SH-SY5Y (cell line): Measurements from ENCODE around the gene CDC23.

Experiments used
- GATA2 ChIP-seq: IDR thresholded peaks from 2 replicates; pipeline ENCODE4 v1.6.1; 2011; ENCODE audit warnings: mild to moderate bottlenecking, low read depth, low read length
- GATA3 ChIP-seq: IDR thresholded peaks from 2 replicates; pipeline ENCODE4 v1.6.1; 2011; ENCODE audit warnings: low read depth, mild to moderate bottlenecking, low read length, moderate library complexity

Gene CDC23

DNA sequence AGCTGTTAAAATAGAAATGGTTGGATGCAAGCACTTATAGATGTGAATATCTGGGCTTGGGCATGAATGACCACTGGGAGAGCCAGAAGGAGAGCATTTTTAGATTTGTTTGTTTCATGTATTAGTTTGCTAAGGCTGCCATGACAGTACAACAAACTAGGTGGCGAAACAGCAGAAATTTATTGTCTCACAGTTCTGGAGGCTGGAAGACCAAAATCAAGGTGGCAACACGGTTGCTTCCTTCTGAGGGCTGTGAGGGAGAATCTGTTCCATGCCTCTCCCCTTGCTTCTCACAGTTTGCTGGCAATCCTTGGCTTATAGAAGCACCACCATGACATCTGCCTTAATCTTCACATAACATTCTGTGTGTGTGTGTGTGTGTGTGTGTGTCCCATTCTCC is 20.2 kb upstream of the CDC23 start:
- no peak for TF ChIP-seq GATA2

- no peak for TF ChIP-seq GATA2
These were observed 18.0 kb upstream of the CDC23 start for GRCh38 chr5:138230981-138231589.

GRCh38 chr5:138230261-138230660 is 17.1 kb upstream of the CDC23 start:
- TF ChIP-seq GATA2 (peak; percentile 77), GATA3 (no peak)

DNA sequence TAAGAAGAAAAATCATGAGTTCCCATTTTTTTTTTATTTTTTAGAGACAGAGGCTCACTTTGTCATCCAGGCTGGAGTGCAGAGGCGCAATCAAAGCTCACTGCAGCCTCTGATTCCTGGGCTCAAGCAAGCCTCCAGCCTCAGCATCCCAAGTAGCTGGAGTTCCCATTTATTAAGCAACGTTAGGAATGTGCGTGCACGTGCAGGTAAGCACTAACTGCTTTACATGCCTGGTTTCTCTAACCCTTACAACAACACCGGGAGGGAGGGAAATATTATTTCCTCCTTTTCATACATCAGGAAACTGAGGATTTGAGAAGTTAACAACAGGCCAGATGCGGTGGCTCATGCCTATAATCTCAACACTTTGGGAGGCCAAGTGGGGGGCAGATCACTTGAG is 16.3 kb upstream of the CDC23 start:
- TF ChIP-seq GATA2: no peak
- TF ChIP-seq GATA3: no peak

- TF ChIP-seq GATA2 (no peak), GATA3 (no peak)
These were observed 13.8 kb upstream of the CDC23 start for GRCh38 chr5:138226910-138227309.

- TF ChIP-seq GATA2 (no peak), GATA3 (no peak)
These were observed 11.6 kb upstream of the CDC23 start for GRCh38 chr5:138224712-138225111.

GRCh38 chr5:138223532-138223931 is 10.4 kb upstream of the CDC23 start:
- no peak for TF ChIP-seq GATA2
- no peak for TF ChIP-seq GATA3

DNA sequence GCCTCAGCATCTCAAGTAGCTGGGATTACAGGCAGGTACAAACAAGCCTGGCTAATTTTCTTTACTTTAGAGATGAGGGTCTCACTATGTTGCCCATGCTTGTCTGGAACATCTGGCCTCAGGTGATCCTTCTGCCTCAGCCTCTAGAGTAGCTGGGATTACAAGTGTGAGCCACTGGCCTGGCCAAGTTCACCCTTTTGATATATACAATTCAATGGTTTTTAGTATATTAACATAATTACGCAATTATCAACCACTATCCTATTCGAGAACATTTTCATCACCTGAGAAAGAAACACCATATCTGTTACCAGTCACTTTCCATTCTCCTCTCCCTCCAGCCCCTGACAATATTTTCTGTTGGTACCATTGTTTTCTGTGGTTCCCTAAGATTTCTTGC is 3.7 kb upstream of the CDC23 start:
- TF ChIP-seq GATA3 (no peak), GATA2 (no peak)

DNA sequence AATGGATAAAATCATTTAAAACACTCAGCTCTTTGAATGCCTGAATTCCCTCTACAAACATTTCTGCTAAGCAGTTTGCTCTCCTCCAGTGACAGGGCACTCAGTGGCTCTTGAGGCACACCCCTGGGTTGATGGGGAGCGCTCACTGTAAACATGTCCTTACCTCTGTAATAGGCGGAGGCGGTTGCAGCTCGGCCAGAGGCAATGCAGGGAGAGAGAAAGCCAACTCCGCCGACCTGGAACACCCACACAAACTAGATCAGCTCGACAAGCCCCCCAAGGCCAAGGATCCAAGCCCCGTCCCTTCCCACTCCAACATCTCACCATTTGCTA is 329 bp downstream of the CDC23 start:
- TF ChIP-seq GATA2: no peak
- no peak for TF ChIP-seq GATA3

GRCh38 chr5:138210985-138211384 is 2.1 kb downstream of the CDC23 start:
- TF ChIP-seq GATA2 (no peak), GATA3 (no peak)

- no peak for TF ChIP-seq GATA2
- TF ChIP-seq GATA3: no peak
These were observed 20.3 kb downstream of the CDC23 start for GRCh38 chr5:138192826-138193225.

DNA sequence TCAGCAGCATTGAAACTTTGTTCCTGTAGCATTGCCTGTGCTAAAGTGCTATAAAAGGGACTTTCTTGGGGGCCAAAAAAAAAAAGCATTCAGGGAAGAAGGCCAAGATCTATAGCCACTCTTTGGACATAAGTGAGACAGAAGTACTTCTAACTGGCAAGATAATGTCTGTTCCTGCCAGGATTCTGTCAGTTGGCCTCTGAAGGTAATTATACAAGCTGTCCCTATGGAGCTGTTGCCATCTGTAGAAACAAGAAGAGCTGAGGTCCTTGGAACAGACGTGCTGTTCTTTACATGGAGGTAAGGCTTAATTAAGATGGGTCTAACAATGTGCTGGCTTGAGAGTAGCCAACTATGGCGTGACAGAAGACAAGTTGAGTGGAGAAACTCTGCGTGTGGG is 24.5 kb downstream of the CDC23 start:
- TF ChIP-seq GATA3: no peak
- no peak for TF ChIP-seq GATA2

- no peak for TF ChIP-seq GATA2
- TF ChIP-seq GATA3: no peak
These were observed 27.1 kb downstream of the CDC23 start for GRCh38 chr5:138186002-138186447.

DNA sequence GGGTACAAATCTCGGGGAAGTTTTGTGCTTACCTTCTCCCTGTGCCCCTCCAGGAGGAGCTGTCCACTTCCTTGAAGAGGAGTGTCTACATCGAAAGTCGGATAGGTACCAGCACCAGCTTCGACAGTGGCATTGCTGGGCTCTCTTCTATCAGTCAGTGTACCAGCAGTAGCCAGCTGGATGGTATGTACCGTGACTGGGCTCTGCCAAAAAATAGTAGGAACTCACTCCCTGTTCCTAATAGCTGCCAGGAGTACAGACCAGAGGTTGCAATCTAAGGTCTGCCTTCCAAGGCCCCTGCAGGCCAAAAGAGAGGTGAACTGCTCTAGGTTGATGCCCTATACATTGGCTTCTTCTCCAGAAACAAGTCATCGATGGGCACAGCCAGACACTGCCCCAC is 30.3 kb downstream of the CDC23 start:
- no peak for TF ChIP-seq GATA3

DNA sequence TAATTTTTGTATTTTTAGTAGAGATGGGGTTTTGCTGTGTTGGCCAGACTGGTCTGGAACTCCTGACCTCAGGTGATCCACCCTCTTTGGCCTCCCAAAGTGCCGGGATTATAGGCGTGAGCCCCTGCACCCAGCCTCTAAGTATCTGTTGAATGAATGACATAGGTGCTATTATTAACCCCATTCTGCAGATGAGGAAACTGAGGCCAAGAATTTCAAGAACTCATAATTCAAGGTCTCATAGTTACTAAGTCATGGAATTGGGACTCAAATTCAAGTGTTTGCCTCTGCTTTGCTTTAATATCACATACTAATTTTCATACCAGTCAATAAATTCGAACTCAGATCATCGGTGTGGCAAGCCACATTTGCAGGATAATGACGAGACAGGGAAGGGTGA is 32.3 kb downstream of the CDC23 start:
- TF ChIP-seq GATA3: no peak
- TF ChIP-seq GATA2: no peak

- TF ChIP-seq GATA3: no peak
- no peak for TF ChIP-seq GATA2
These were observed 32.8 kb downstream of the CDC23 start for GRCh38 chr5:138180183-138180782.

- TF ChIP-seq GATA3: no peak
- no peak for TF ChIP-seq GATA2
These were observed 33.8 kb downstream of the CDC23 start for GRCh38 chr5:138179277-138179857.
